K562 (cell line): ENCODE measurements around the gene CHCHD6. TPM values are rescaled to one million over a fixed set of nuclear protein-coding genes. Genes with fewer than 3 reads are reported as not detected.

Experiments used
- ATAC-seq: fragments of 200-7000 bp; cut with Tn5 transposase; 3 replicates; pipeline ENCODE4 v1.9.1; 2020; ENCODE audit warnings: moderate library complexity
- BruUV-seq: library from RNA; stranded (reverse); fragments of 400-500 nt; replicated peaks from 2 replicates; lab custom pipeline; 2021; lab: Mats Ljungman, UMichigan
- CTCF ChIA-PET: fragments of 300-600 bp; formaldehyde crosslinking; extraction: SDS; loops from one replicate; lab custom pipeline; 2021; ENCODE audit warnings: low intra/inter-chr PET ratio; lab: Yijun Ruan, JAX
- POLR2A ChIA-PET: fragments of 300-600, 350-650 bp; sonication (Branson Sonifier 250); formaldehyde crosslinking; extraction: SDS; loops from one replicate; lab custom pipeline; 2021; ENCODE audit warnings: antibody characterized with exemption, inconsistent platforms; lab: Yijun Ruan, JAX
- DNase-seq, 4 experiments: peaks; one replicate each; pipeline versions ENCODE4 v3.0.0 to v3.0.0-alpha.2; 2011 to 2018; ENCODE audit warnings: low spot score in 3 of 4, mixed read lengths in 3 of 4; ENCODE audit errors: extremely low read depth in 1 of 4
- FAIRE-seq: peaks from 2 replicates; lab custom pipeline; 2011; peaks lifted over from hg19 to GRCh38; lab: Jason Lieb, UNC
- H2AFZ ChIP-seq: 2 replicates; pipeline ENCODE4 v1.6.0; 2011; ENCODE audit warnings: low read depth, low read length, control low read depth, inconsistent platforms
- H3K27ac ChIP-seq: fragments of 200-600 bp; 3 replicates; pipeline ENCODE4 v1.8.0; 2011; ENCODE audit warnings: low read depth, mild to moderate bottlenecking, control low read depth, inconsistent platforms, low read length, moderate library complexity, mixed read lengths; ENCODE audit errors: extremely low read depth
- H3K27me3 ChIP-seq, 2 experiments: fragments of 300-600 bp in 1 of 2; 2 replicates in 1 of 2; 3 replicates in 1 of 2; pipeline versions ENCODE4 v1.6.0 to v1.8.0; 2011; ENCODE audit warnings: inconsistent platforms in 2 of 2, low read length in 2 of 2, mild to moderate bottlenecking in 1 of 2, mixed read lengths in 1 of 2, moderate library complexity in 1 of 2; ENCODE audit not compliant: control insufficient read depth in 2 of 2, insufficient read depth in 2 of 2
- H3K36me3 ChIP-seq: fragments of 300-600 bp; 3 replicates; pipeline ENCODE4 v1.8.0; 2011; ENCODE audit warnings: mild to moderate bottlenecking, low read length, inconsistent platforms; ENCODE audit not compliant: control insufficient read depth, insufficient read depth
- H3K4me1 ChIP-seq, 2 experiments: fragments of 200-600 bp in 1 of 2; replicated peaks in 1 of 2; 2 replicates in 1 of 2; 3 replicates in 1 of 2; pipeline versions ENCODE4 v1.5.1 to v1.8.0; 2011; ENCODE audit warnings: inconsistent platforms in 2 of 2, low read length in 2 of 2, mild to moderate bottlenecking in 1 of 2, mixed read lengths in 1 of 2, moderate library complexity in 1 of 2; ENCODE audit not compliant: control insufficient read depth in 2 of 2, insufficient read depth in 2 of 2
- H3K4me2 ChIP-seq: 2 replicates; pipeline ENCODE4 v1.6.1; 2011; ENCODE audit warnings: low read length, control low read depth, inconsistent platforms, mixed read lengths; ENCODE audit not compliant: insufficient read depth
- H3K4me3 ChIP-seq: fragments of 200-600 bp; sonication (generic), shearing (Covaris generic); 2 replicates; pipeline ENCODE4 v1.5.1; 2016; ENCODE audit warnings: control low read depth, inconsistent platforms
- H3K79me2 ChIP-seq: fragments of 200-600 bp; 3 replicates; pipeline ENCODE4 v1.8.0; 2011; ENCODE audit warnings: low read length, inconsistent platforms; ENCODE audit not compliant: control insufficient read depth, insufficient read depth
- H3K9ac ChIP-seq, 2 experiments: 2 replicates each; pipeline versions ENCODE4 v1.6.0 to v1.6.1; 2011; ENCODE audit warnings: low read depth in 2 of 2, low read length in 2 of 2, control low read depth in 1 of 2, inconsistent platforms in 1 of 2, mild to moderate bottlenecking in 1 of 2, mixed read lengths in 1 of 2; ENCODE audit not compliant: insufficient read depth in 1 of 2
- H3K9me1 ChIP-seq: one replicate; pipeline ENCODE4 v1.6.0; 2011; ENCODE audit warnings: inconsistent platforms, mild to moderate bottlenecking, low read length, moderate library complexity; ENCODE audit not compliant: control insufficient read depth, insufficient read depth
- H3K9me3 ChIP-seq: replicated peaks from 2 replicates; pipeline ENCODE4 v1.5.1; 2011; ENCODE audit warnings: low read depth, low read length, inconsistent platforms; ENCODE audit not compliant: control insufficient read depth, insufficient read depth
- H4K20me1 ChIP-seq: replicated peaks from 2 replicates; pipeline ENCODE4 v1.6.1; 2011; ENCODE audit warnings: low read length, inconsistent platforms, mixed read lengths; ENCODE audit not compliant: control insufficient read depth, insufficient read depth
- ARID3A ChIP-seq: IDR thresholded peaks from 2 replicates; pipeline ENCODE4 v1.6.1; 2012; ENCODE audit warnings: low read depth, low read length, improper control_type of control experiment, borderline replicate concordance
- CBX2 ChIP-seq: fragments of 200-600 bp; sonication (generic); IDR thresholded peaks from one replicate; pipeline ENCODE4 v1.6.1; 2012; ENCODE audit warnings: mild to moderate bottlenecking, low read length, inconsistent platforms; ENCODE audit not compliant: insufficient read depth, poor library complexity, severe bottlenecking
- CXXC5 ChIP-seq: fragments of 250-450 bp; sonication (Bioruptor Pico); IDR thresholded peaks from 2 replicates; pipeline ENCODE4 v1.8.0; 2022; ENCODE audit warnings: inconsistent platforms, mild to moderate bottlenecking, moderate library complexity
- EP400 ChIP-seq: fragments of 450-650 bp; IDR thresholded peaks from 2 replicates; pipeline ENCODE4 v1.6.1; 2017; ENCODE audit warnings: antibody characterized with exemption, mild to moderate bottlenecking, moderate library complexity
- IRF2 ChIP-seq: sonication (generic); formaldehyde crosslinking; IDR thresholded peaks from 2 replicates; pipeline ENCODE4 v1.8.1; 2022; ENCODE audit warnings: mild to moderate bottlenecking, missing genetic modification reagents
- MTA2 ChIP-seq: fragments of 450-650 bp; IDR thresholded peaks from 2 replicates; pipeline ENCODE4 v1.6.1; 2016; ENCODE audit warnings: low read depth
- NUFIP1 ChIP-seq: fragments of 450-650 bp; IDR thresholded peaks from 2 replicates; pipeline ENCODE4 v1.6.1; 2018; ENCODE audit not compliant: partially characterized antibody
- PHB ChIP-seq: fragments of 250-450 bp; sonication (Bioruptor Pico); IDR thresholded peaks from 2 replicates; pipeline ENCODE4 v1.5.0; 2021
- RFX5 ChIP-seq: IDR thresholded peaks from 2 replicates; pipeline ENCODE4 v1.6.1; 2011; ENCODE audit warnings: low read depth, mild to moderate bottlenecking, improper control_type of control experiment, low read length
- SAP30 ChIP-seq: fragments of 200-600 bp; sonication (generic); IDR thresholded peaks from 2 replicates; pipeline ENCODE4 v1.6.1; 2012; ENCODE audit warnings: borderline replicate concordance, low read depth, mild to moderate bottlenecking, moderate library complexity, low read length, control low read depth, inconsistent platforms; ENCODE audit not compliant: insufficient read depth, poor library complexity, severe bottlenecking
- SFPQ ChIP-seq: fragments of 200-400 bp; formaldehyde crosslinking; IDR thresholded peaks from 2 replicates; pipeline ENCODE4 v1.6.1; 2017; ENCODE audit warnings: mild to moderate bottlenecking, low read depth, low read length, moderate library complexity
- SLC30A9 ChIP-seq: fragments of 250-450 bp; sonication (Bioruptor Pico); IDR thresholded peaks from 2 replicates; pipeline ENCODE4 v1.8.0; 2022; ENCODE audit warnings: mild to moderate bottlenecking, moderate library complexity
- SMC3 ChIP-seq: conservative IDR thresholded peaks from 2 replicates; pipeline ENCODE4 v1.6.1; 2011; ENCODE audit warnings: low read depth, low read length, improper control_type of control experiment; ENCODE audit not compliant: insufficient read depth
- STAT5B ChIP-seq: fragments of 250-450 bp; sonication (Bioruptor Pico); IDR thresholded peaks from 2 replicates; pipeline ENCODE4 v1.8.0; 2021; ENCODE audit warnings: mild to moderate bottlenecking, inconsistent platforms
- ZNF133 ChIP-seq: fragments of 250-450 bp; sonication (Bioruptor Pico); IDR thresholded peaks from 2 replicates; pipeline ENCODE4 v1.4.0; 2020; ENCODE audit warnings: mild to moderate bottlenecking
- WGBS: fragments of 100-300 bp; shearing (Covaris generic); methylation state at CpG from one replicate; pipeline ENCODE4 v1.1.6; 2016; ENCODE audit warnings: low coverage, mixed read lengths; ENCODE audit not compliant: insufficient coverage; ENCODE audit errors: missing lambda C conversion rate; 5-methylcytosine and 5-hydroxymethylcytosine counted together
- in situ Hi-C: fragments of 300-500 bp; cut with MboI; formaldehyde crosslinking; loops from 4 replicates; pipeline ENCODE4 v1.15.0; 2018; ENCODE audit warnings: inconsistent platforms, mixed read lengths
- intact Hi-C: fragments of 100-400 bp; cut with micrococcal nuclease; formaldehyde crosslinking; loops from 2 replicates; pipeline ENCODE4 v1.14.2; 2022
- polyA plus RNA-seq, 8 experiments: library from polyadenylated mRNA; depleted of rRNA in 4 of 8; stranded (reverse) in 5 of 8; unstranded in 3 of 8; fragments of >200 nt; fragmentation: Nextera tagmentation in 2 of 8; fragmentation: Illumina TruSeq in 1 of 8; extraction: Ambion mirVana in 2 of 8; extraction: Trizol in 1 of 8; gene quantifications; 2 replicates each; pipeline versions ENCODE4 v1.2.1 to v1.2.3, GENCODE V29; 2011 to 2014; ENCODE audit warnings: inconsistent platforms in 1 of 8, missing spikeins in 1 of 8
- total RNA-seq, 7 experiments: library from RNA; depleted of rRNA in 6 of 7; stranded (reverse); fragments of >200 nt in 6 of 7; fragmentation: Illumina TruSeq in 2 of 7; extraction: Trizol in 2 of 7; gene quantifications; 2 replicates each; pipeline versions ENCODE4 v1.2.1 to v1.2.3, GENCODE V29; 2011 to 2021; ENCODE audit warnings: low replicate concordance in 1 of 7

CHCHD6 gene
- total and polyA plus RNA-seq, 9 of the 15 experiments (the other 6 are each of a cell fraction or from before 2014, with no cell fraction given), result 4.6 to 18.6 (median 10.9) TPM

GRCh38 chr3:126780666-126781065 is 76.6 kb downstream of the CHCHD6 start (continued):
- TF ChIP-seq SFPQ, result no peak
- TF ChIP-seq PHB (CRISPR knock-in tag), result no peak
- TF ChIP-seq STAT5B (CRISPR knock-in tag), result no peak

GRCh38 chr3:126781406-126781805 is 77.4 kb downstream of the CHCHD6 start:
- intact Hi-C loops, result no loop called here
- CTCF ChIA-PET, result no interaction called here

More at GRCh38 chr3:126781406-126781805, 77.4 kb downstream of the CHCHD6 start:
- no peak overlapping the region for H3K9ac ChIP-seq
- no peaks in the 10 kb centered on the region for H3K79me2 ChIP-seq
- BruUV-seq, result no TSS peak
- H3K9me1 ChIP-seq, result no peaks in the 10 kb centered on the region
- POLR2A ChIA-PET, result no interaction called here
- H3K27me3 ChIP-seq, result no peaks in the 10 kb centered on the region
- H3K36me3 ChIP-seq, result no peaks in the 10 kb centered on the region
- WGBS, result 100% methylated on average over 3 of the region's 3 CpGs
- no peaks in the 10 kb centered on the region for H3K9me3 ChIP-seq
- in situ Hi-C loops, result no loop called here
- H3K27ac ChIP-seq, result no peak overlapping the region
- ATAC-seq, result no peak
- peaks cover 0 to 13% of the 10 kb centered on the region in 2 experiments; a peak in 2 of 5 replicates for H3K4me1 ChIP-seq
- no peak overlapping the region for H2AFZ ChIP-seq
- no peaks in the 10 kb centered on the region for H4K20me1 ChIP-seq
- TF ChIP-seq SMC3 (no peak), RFX5 (no peak), SLC30A9 (CRISPR knock-in tag) (no peak), CXXC5 (CRISPR knock-in tag) (no peak), ARID3A (no peak), NUFIP1 (no peak), IRF2 (CRISPR knock-in tag) (no peak), SAP30 (no peak), EP400 (no peak), MTA2 (no peak), ZNF133 (no peak), CBX2 (no peak)
- no peak overlapping the region for H3K4me2 ChIP-seq
- no peak for FAIRE-seq
- DNase-seq, result no peak
- H3K4me3 ChIP-seq, result no peak overlapping the region
